Activated CD8-positive, alpha-beta T cell treated with anti-CD3 and anti-CD28 coated beads for 36 hours (primary cell): ENCODE measurements around the gene MICAL2. TPM values are rescaled to one million over a fixed set of nuclear protein-coding genes. Genes with fewer than 3 reads are reported as not detected.
A peak's percentile ranks its signal among the peaks of the same experiment; 100 is the strongest.

Experiments
- ATAC-seq: fragments of 200-7000 bp; cut with Tn5 transposase; one replicate; pipeline ENCODE4 v1.10.0; 2021; ENCODE audit warnings: mild to moderate bottlenecking, moderate library complexity
- CTCF ChIA-PET: fragments of 350-600 bp; sonication (Branson Sonifier 250); formaldehyde crosslinking; loops from one replicate; lab custom pipeline; 2021; ENCODE audit warnings: antibody characterized with exemption; lab: Charles Lee
- POLR2A ChIA-PET: fragments of 350-600 bp; sonication (Branson Sonifier 250); formaldehyde crosslinking; loops from one replicate; lab custom pipeline; 2021; ENCODE audit warnings: antibody characterized with exemption; lab: Charles Lee
- DNase-seq: peaks from one replicate; pipeline ENCODE4 v3.0.0-alpha.2; 2020
- H3K27ac Mint-ChIP-seq: one replicate; pipeline ENCODE4 v1.8.0; 2021; ENCODE audit warnings: mild to moderate bottlenecking, mixed read lengths
- H3K27me3 Mint-ChIP-seq: one replicate; pipeline ENCODE4 v1.8.0; 2021; ENCODE audit warnings: mixed read lengths
- H3K36me3 Mint-ChIP-seq: one replicate; pipeline ENCODE4 v1.8.0; 2021; ENCODE audit warnings: low read depth, mixed read lengths
- H3K4me1 Mint-ChIP-seq: one replicate; pipeline ENCODE4 v1.8.0; 2021; ENCODE audit warnings: low read depth, mixed read lengths
- H3K4me3 Mint-ChIP-seq: one replicate; pipeline ENCODE4 v1.8.0; 2021; ENCODE audit warnings: mild to moderate bottlenecking, moderate library complexity, mixed read lengths
- H3K9me3 Mint-ChIP-seq: one replicate; pipeline ENCODE4 v1.8.0; 2021; ENCODE audit warnings: mixed read lengths
- intact Hi-C: fragments of 100-400 bp; cut with micrococcal nuclease; formaldehyde crosslinking; loops from one replicate; pipeline ENCODE4 v1.10.0; 2022
- total RNA-seq, 2 experiments: library from RNA; stranded (reverse); gene quantifications; one replicate each; pipeline ENCODE4 v1.2.3, GENCODE V29; 2021
- TF ChIP-seq, protein P1 (sequence below): fragments of 200-600 bp; IDR thresholded peaks from one replicate; pipeline ENCODE4 v1.8.0; 2022; ENCODE audit warnings: antibody characterized with exemption, mild to moderate bottlenecking

Gene MICAL2
- total RNA-seq, 2 experiments from 2014 or later, result 99.8 to 105 TPM

DNA sequence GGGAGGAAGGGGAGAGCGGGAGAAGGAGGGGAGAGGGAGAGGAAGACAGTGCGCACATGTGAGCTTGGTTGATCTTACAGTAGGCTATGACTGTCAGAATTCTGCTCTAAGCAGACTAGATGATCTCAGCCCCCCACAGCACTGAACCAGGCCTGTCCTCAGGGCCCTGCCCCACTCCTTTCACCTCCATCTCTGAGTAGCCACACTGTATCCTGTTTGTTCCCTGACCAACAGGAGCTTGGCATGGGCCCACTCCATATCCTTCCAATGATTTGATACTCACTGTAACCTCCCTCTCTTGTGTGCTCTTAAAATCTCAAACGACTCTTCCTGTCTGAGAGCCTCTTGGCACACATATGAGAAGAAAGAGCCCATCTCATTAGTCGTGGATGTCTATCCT, 180.9 kb downstream of the MICAL2 start:
- ChIA-PET POLR2A (no interaction called here), CTCF (interaction anchor here (1.2 to 3.3 kb wide), 4 partner anchors 10 to 598 kb away, joined by 3 to 22 read pairs (median 6); no protein-coding TSS in a partner anchor)
- no peak overlapping the region for H3K4me3 Mint-ChIP-seq
- peaks cover 4% of the 10 kb centered on the region for H3K4me1 Mint-ChIP-seq
- H3K27me3 Mint-ChIP-seq, result no peaks in the 10 kb centered on the region
- TF ChIP-seq, protein P1, sequence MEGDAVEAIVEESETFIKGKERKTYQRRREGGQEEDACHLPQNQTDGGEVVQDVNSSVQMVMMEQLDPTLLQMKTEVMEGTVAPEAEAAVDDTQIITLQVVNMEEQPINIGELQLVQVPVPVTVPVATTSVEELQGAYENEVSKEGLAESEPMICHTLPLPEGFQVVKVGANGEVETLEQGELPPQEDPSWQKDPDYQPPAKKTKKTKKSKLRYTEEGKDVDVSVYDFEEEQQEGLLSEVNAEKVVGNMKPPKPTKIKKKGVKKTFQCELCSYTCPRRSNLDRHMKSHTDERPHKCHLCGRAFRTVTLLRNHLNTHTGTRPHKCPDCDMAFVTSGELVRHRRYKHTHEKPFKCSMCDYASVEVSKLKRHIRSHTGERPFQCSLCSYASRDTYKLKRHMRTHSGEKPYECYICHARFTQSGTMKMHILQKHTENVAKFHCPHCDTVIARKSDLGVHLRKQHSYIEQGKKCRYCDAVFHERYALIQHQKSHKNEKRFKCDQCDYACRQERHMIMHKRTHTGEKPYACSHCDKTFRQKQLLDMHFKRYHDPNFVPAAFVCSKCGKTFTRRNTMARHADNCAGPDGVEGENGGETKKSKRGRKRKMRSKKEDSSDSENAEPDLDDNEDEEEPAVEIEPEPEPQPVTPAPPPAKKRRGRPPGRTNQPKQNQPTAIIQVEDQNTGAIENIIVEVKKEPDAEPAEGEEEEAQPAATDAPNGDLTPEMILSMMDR, result no peak
- no peaks in the 10 kb centered on the region for H3K9me3 Mint-ChIP-seq
- peak; percentile 20 for ATAC-seq
- no peak overlapping the region for H3K27ac Mint-ChIP-seq
- H3K36me3 Mint-ChIP-seq, result no peaks in the 10 kb centered on the region
- intact Hi-C loops, result no loop called here
- DNase-seq, result no peak

DNA sequence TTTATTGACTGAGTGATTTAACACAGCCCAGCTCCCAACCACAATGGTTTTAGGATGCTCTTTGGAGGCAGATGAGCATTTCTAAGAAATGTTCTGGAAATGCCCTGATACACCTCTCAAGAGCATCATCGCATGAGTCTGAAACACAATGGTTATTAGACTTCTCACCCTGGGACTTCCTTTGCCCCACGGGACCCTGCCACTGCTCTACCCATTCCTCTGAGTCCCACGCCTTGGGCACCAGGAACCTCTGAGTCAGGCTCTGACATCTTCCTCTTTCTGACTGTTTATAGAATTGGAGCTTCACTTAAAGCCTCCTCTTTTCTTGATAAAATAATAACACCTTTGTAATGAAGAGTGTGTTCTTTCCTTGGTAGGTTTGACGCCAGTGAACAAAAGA, 181.4 kb downstream of the MICAL2 start:
- no peaks in the 10 kb centered on the region for H3K36me3 Mint-ChIP-seq
- ATAC-seq (peak; percentile 37), DNase-seq (no peak)
- TF ChIP-seq, protein P1, result no peak
- H3K27ac Mint-ChIP-seq, result no peak overlapping the region
- POLR2A ChIA-PET, result no interaction called here
- H3K27me3 Mint-ChIP-seq, result no peaks in the 10 kb centered on the region
- no peak overlapping the region for H3K4me3 Mint-ChIP-seq
- no peaks in the 10 kb centered on the region for H3K9me3 Mint-ChIP-seq
- CTCF ChIA-PET, result interaction anchor here (1.0 to 3.3 kb wide), 4 partner anchors 10 to 597 kb away, joined by 4 to 22 read pairs (median 6); no protein-coding TSS in a partner anchor
- intact Hi-C loops, result no loop called here
- peaks cover 4% of the 10 kb centered on the region for H3K4me1 Mint-ChIP-seq

- POLR2A ChIA-PET, result interaction anchor here (0.6 kb wide), 1 partner anchor 12 kb away, joined by 3 read pairs; no protein-coding TSS in a partner anchor
- TF ChIP-seq, protein P1, result no peak
- Mint-ChIP-seq H3K36me3 (no peaks in the 10 kb centered on the region), H3K4me3 (no peak overlapping the region), H3K27me3 (no peaks in the 10 kb centered on the region), H3K4me1 (peaks cover 4% of the 10 kb centered on the region), H3K27ac (no peak overlapping the region), H3K9me3 (no peaks in the 10 kb centered on the region)
- ATAC-seq, result no peak
- intact Hi-C loops, result no loop called here
- DNase-seq, result no peak
- CTCF ChIA-PET, result interaction anchor here (0.9 to 2.8 kb wide), 5 partner anchors 11 to 245 kb away, joined by 3 to 8 read pairs (median 6); no protein-coding TSS in a partner anchor
These were observed 182.4 kb downstream of the MICAL2 start for GRCh38 chr11:12292766-12293165.

GRCh38 chr11:12293486-12293885, 183.1 kb downstream of the MICAL2 start:
- ATAC-seq, result no peak
- ChIA-PET CTCF (interaction anchor here (0.9 to 2.8 kb wide), 4 partner anchors 12 to 246 kb away, joined by 3 to 8 read pairs (median 6); no protein-coding TSS in a partner anchor), POLR2A (no interaction called here)
- Mint-ChIP-seq H3K4me1 (peaks cover 4% of the 10 kb centered on the region), H3K9me3 (peaks cover 2% of the 10 kb centered on the region), H3K4me3 (no peak overlapping the region), H3K27me3 (no peaks in the 10 kb centered on the region), H3K36me3 (no peaks in the 10 kb centered on the region), H3K27ac (no peak overlapping the region)
- DNase-seq, result no peak
- intact Hi-C loops, result no loop called here
- TF ChIP-seq, protein P1, result no peak

DNA sequence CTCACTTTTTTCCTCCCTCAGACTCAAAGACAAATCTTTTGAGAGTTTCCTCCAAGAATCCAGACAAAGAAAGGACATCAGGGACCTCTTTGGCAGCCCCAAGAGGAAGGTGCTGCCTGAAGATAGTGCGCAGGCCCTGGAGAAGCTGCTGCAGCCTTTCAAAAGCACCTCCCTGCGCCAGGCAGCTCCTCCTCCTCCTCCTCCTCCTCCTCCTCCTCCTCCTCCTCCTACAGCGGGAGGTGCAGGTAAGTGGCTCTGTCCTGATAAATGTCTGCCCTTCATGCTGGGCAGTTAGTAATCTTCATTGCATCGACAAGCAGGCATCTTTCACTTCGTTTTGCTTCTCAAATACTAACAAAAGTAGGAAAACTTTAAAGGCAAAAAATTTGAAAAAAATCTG, 184.2 kb downstream of the MICAL2 start:
- Mint-ChIP-seq H3K4me3 (no peak overlapping the region), H3K4me1 (peaks cover 4% of the 10 kb centered on the region), H3K27ac (no peak overlapping the region), H3K9me3 (peaks cover 10% of the 10 kb centered on the region), H3K27me3 (no peaks in the 10 kb centered on the region), H3K36me3 (peaks cover 4% of the 10 kb centered on the region)
- ChIA-PET POLR2A (no interaction called here), CTCF (no interaction called here)
- ATAC-seq (no peak), DNase-seq (no peak)
- intact Hi-C loops, result no loop called here
- TF ChIP-seq, protein P1, result no peak
